22Rv1 (cell line): ENCODE measurements around the gene RYR2.

ENCODE experiments used
- CTCF ChIP-seq: fragments of 450-650 bp; IDR thresholded peaks from 2 replicates; pipeline ENCODE4 v1.5.1; 2017; ENCODE audit warnings: mild to moderate bottlenecking
- ZFX ChIP-seq: fragments of 450-650 bp; IDR thresholded peaks from 2 replicates; pipeline ENCODE4 v1.6.1; 2017; ENCODE audit warnings: antibody characterized with exemption, borderline replicate concordance

DNA sequence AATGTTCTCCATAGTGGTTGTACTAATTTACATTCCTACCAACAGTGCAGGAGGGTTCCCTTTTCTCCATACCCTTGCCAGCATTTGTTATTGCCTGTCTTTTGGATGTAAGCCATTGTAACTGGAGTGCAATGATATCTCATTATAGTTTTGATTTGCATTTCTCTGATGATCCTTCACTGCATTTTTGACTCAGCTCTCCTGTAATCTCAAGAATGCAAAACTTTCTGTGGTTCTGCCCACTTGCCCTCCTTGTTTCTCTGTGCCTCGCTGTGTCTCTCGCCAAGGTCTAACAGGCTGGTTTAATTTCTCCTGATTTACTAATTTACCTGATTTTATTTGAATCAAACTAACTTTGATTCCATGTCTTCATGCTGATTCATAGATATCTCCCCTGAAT, 440.8 kb downstream of the RYR2 start:
- no peak for TF ChIP-seq CTCF
- TF ChIP-seq ZFX: no peak
